ENCODE measurements around the gene OLIG1.

DNA sequence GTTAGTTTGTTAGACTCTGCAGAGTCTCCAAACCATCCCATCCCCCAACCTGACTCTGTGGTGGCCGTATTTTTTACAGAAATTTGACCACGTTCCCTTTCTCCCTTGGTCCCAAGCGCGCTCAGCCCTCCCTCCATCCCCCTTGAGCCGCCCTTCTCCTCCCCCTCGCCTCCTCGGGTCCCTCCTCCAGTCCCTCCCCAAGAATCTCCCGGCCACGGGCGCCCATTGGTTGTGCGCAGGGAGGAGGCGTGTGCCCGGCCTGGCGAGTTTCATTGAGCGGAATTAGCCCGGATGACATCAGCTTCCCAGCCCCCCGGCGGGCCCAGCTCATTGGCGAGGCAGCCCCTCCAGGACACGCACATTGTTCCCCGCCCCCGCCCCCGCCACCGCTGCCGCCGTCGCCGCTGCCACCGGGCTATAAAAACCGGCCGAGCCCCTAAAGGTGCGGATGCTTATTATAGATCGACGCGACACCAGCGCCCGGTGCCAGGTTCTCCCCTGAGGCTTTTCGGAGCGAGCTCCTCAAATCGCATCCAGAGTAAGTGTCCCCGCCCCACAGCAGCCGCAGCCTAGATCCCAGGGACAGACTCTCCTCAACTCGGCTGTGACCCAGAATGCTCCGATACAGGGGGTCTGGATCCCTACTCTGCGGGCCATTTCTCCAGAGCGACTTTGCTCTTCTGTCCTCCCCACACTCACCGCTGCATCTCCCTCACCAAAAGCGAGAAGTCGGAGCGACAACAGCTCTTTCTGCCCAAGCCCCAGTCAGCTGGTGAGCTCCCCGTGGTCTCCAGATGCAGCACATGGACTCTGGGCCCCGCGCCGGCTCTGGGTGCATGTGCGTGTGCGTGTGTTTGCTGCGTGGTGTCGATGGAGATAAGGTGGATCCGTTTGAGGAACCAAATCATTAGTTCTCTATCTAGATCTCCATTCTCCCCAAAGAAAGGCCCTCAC lies 44.2 kb upstream of the OLIG1 start, which contains the start of gene OLIG2:
- TF ChIP-seq CTCF (IDR thresholded peaks at IDR 0.05) (no peak), POLR2A (IDR thresholded peaks at IDR 0.05) (no peak)

All from testis (tissue), 2 donors.